Activated CD8-positive, alpha-beta T cell treated with anti-CD3 and anti-CD28 coated beads for 36 hours (primary cell): Measurements from ENCODE around the gene SPSB2. TPM values are rescaled to one million over a fixed set of nuclear protein-coding genes. Genes with fewer than 3 reads are reported as not detected.
A peak's percentile ranks its signal among the peaks of the same experiment; 100 is the strongest.

ENCODE experiments used
- ATAC-seq: fragments of 200-7000 bp; cut with Tn5 transposase; one replicate; pipeline ENCODE4 v1.10.0; 2021; ENCODE audit warnings: mild to moderate bottlenecking, moderate library complexity
- CTCF ChIA-PET: fragments of 350-600 bp; sonication (Branson Sonifier 250); formaldehyde crosslinking; loops from one replicate; lab custom pipeline; 2021; ENCODE audit warnings: antibody characterized with exemption; lab: Charles Lee
- POLR2A ChIA-PET: fragments of 350-600 bp; sonication (Branson Sonifier 250); formaldehyde crosslinking; loops from one replicate; lab custom pipeline; 2021; ENCODE audit warnings: antibody characterized with exemption; lab: Charles Lee
- DNase-seq: peaks from one replicate; pipeline ENCODE4 v3.0.0-alpha.2; 2020
- H3K27ac Mint-ChIP-seq: one replicate; pipeline ENCODE4 v1.8.0; 2021; ENCODE audit warnings: mild to moderate bottlenecking, mixed read lengths
- H3K27me3 Mint-ChIP-seq: one replicate; pipeline ENCODE4 v1.8.0; 2021; ENCODE audit warnings: mixed read lengths
- H3K36me3 Mint-ChIP-seq: one replicate; pipeline ENCODE4 v1.8.0; 2021; ENCODE audit warnings: low read depth, mixed read lengths
- H3K4me1 Mint-ChIP-seq: one replicate; pipeline ENCODE4 v1.8.0; 2021; ENCODE audit warnings: low read depth, mixed read lengths
- H3K4me3 Mint-ChIP-seq: one replicate; pipeline ENCODE4 v1.8.0; 2021; ENCODE audit warnings: mild to moderate bottlenecking, moderate library complexity, mixed read lengths
- H3K9me3 Mint-ChIP-seq: one replicate; pipeline ENCODE4 v1.8.0; 2021; ENCODE audit warnings: mixed read lengths
- intact Hi-C: fragments of 100-400 bp; cut with micrococcal nuclease; formaldehyde crosslinking; loops from one replicate; pipeline ENCODE4 v1.10.0; 2022
- total RNA-seq, 2 experiments: library from RNA; stranded (reverse); gene quantifications; one replicate each; pipeline ENCODE4 v1.2.3, GENCODE V29; 2021
- TF ChIP-seq, protein P1 (sequence below): fragments of 200-600 bp; IDR thresholded peaks from one replicate; pipeline ENCODE4 v1.8.0; 2022; ENCODE audit warnings: antibody characterized with exemption, mild to moderate bottlenecking

Gene SPSB2
- total RNA-seq, 2 experiments from 2014 or later, result 2.2 to 2.6 TPM

GRCh38 chr12:6917491-6918231 is 44.6 kb upstream of the SPSB2 start:
- ChIA-PET CTCF (interaction anchor here (0.9 to 1.8 kb wide), 4 partner anchors 9 to 48 kb away, joined by 3 to 9 read pairs (median 4); no protein-coding TSS in a partner anchor), POLR2A (interaction anchor here (0.9 to 8.2 kb wide), 7 partner anchors 9 to 26 kb away, joined by 3 to 62 read pairs (median 5); partner anchors contain the start of genes C12orf57 and RNU7-1)
- Mint-ChIP-seq H3K9me3 (no peaks in the 10 kb centered on the region), H3K27me3 (no peaks in the 10 kb centered on the region), H3K4me1 (peaks cover 48% of the 10 kb centered on the region), H3K4me3 (no peak overlapping the region), H3K27ac (no peak overlapping the region), H3K36me3 (peaks cover 58% of the 10 kb centered on the region)
- TF ChIP-seq, protein P1, sequence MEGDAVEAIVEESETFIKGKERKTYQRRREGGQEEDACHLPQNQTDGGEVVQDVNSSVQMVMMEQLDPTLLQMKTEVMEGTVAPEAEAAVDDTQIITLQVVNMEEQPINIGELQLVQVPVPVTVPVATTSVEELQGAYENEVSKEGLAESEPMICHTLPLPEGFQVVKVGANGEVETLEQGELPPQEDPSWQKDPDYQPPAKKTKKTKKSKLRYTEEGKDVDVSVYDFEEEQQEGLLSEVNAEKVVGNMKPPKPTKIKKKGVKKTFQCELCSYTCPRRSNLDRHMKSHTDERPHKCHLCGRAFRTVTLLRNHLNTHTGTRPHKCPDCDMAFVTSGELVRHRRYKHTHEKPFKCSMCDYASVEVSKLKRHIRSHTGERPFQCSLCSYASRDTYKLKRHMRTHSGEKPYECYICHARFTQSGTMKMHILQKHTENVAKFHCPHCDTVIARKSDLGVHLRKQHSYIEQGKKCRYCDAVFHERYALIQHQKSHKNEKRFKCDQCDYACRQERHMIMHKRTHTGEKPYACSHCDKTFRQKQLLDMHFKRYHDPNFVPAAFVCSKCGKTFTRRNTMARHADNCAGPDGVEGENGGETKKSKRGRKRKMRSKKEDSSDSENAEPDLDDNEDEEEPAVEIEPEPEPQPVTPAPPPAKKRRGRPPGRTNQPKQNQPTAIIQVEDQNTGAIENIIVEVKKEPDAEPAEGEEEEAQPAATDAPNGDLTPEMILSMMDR, result no peak
- no peak for DNase-seq
- intact Hi-C loops, result no loop called here
- no peak for ATAC-seq

GRCh38 chr12:6916426-6917200 is 43.5 kb upstream of the SPSB2 start:
- ChIA-PET CTCF (interaction anchor here (0.9 to 1.8 kb wide), 4 partner anchors 10 to 48 kb away, joined by 3 to 9 read pairs (median 4); no protein-coding TSS in a partner anchor), POLR2A (interaction anchor here (0.9 to 8.2 kb wide), 9 partner anchors 9 to 127 kb away, joined by 3 to 62 read pairs (median 5); partner anchors contain the start of genes C12orf57 and RNU7-1)
- TF ChIP-seq, protein P1, result no peak
- no peak for DNase-seq
- H3K9me3 Mint-ChIP-seq, result no peaks in the 10 kb centered on the region
- no peaks in the 10 kb centered on the region for H3K27me3 Mint-ChIP-seq
- peak overlapping the region; percentile 95 for H3K4me3 Mint-ChIP-seq
- H3K4me1 Mint-ChIP-seq, result peaks cover 43% of the 10 kb centered on the region
- H3K27ac Mint-ChIP-seq, result peak overlapping the region; percentile 52
- intact Hi-C loops, result no loop called here
- peaks cover 53% of the 10 kb centered on the region for H3K36me3 Mint-ChIP-seq
- no peak for ATAC-seq

- ChIA-PET CTCF (interaction anchor here (1.0 to 5.8 kb wide), 3 partner anchors 22 to 29 kb away, joined by 3 to 27 read pairs (median 4); no protein-coding TSS in a partner anchor), POLR2A (interaction anchor here (0.6 to 8.2 kb wide), 8 partner anchors 8 to 128 kb away, joined by 3 to 62 read pairs (median 4); partner anchors contain the start of genes C12orf57 and RNU7-1)
- H3K4me3 Mint-ChIP-seq, result peak overlapping the region; percentile 95
- no peak for DNase-seq
- H3K27me3 Mint-ChIP-seq, result no peaks in the 10 kb centered on the region
- peaks cover 43% of the 10 kb centered on the region for H3K4me1 Mint-ChIP-seq
- intact Hi-C loops, result no loop called here
- peaks cover 48% of the 10 kb centered on the region for H3K36me3 Mint-ChIP-seq
- TF ChIP-seq, protein P1, result no peak
- no peak for ATAC-seq
- H3K27ac Mint-ChIP-seq, result peak overlapping the region; percentile 46
- H3K9me3 Mint-ChIP-seq, result no peaks in the 10 kb centered on the region
These were observed 42.7 kb upstream of the SPSB2 start for GRCh38 chr12:6915789-6916285.

DNA sequence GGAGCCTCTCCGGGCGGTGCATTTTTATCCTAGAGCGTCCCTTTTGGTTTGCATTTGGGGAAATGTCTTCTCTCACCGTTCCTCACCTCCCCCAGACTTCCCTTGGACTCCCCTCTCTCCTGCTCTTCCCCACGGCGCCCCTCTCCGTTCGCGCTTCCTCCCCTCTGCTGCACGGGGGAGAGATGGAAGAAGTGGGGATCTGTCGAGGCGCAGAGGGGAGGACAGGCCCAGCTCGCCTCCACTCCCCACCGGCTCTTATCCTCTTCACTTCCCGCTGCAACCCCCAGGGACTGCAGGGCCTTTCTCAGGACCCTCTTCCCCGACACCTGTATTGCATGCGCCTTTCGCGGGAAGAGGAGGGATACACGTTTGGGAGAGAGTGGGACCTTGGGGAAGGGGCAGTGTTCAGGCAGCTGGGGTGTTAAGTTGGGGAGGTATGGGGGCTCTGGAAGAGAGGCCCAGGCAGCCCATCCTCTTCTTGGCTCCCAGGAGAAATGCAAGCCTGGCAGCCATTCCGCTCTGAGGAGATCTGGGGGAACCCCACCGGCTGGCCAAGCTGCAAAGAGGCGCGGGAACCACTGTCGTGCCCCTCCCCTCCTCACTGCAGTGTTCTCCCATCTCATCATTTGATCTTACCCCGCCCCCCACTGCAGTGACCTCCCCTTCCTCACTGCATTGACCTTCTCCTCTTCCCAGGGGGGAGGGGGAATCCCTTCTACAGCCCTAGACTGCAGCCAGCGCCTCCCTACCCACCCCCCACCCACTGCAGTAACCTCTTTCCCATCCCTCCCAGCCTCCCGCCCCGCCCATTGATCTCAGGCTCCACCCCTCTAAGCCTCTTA is 42.1 kb upstream of the SPSB2 start:
- no peaks in the 10 kb centered on the region for H3K27me3 Mint-ChIP-seq
- DNase-seq, result peak; percentile 38
- ChIA-PET POLR2A (interaction anchor here (0.6 to 8.2 kb wide), 10 partner anchors 9 to 128 kb away, joined by 3 to 62 read pairs (median 3); partner anchors contain the start of genes C12orf57, LPCAT3 and RNU7-1), CTCF (interaction anchor here (1.0 to 5.8 kb wide), 6 partner anchors 9 to 29 kb away, joined by 3 to 31 read pairs (median 4); partner anchors contain the start of genes C12orf57 and RNU7-1)
- no peak for ATAC-seq
- peak overlapping the region; percentile 95 for H3K4me3 Mint-ChIP-seq
- H3K4me1 Mint-ChIP-seq, result peaks cover 43% of the 10 kb centered on the region
- peaks cover 48% of the 10 kb centered on the region for H3K36me3 Mint-ChIP-seq
- H3K27ac Mint-ChIP-seq, result peak overlapping the region; percentile 88
- H3K9me3 Mint-ChIP-seq, result no peaks in the 10 kb centered on the region
- TF ChIP-seq, protein P1, result no peak
- intact Hi-C loops, result no loop called here
